ENCODE data around the gene BRINP3. TPM values are rescaled to one million over a fixed set of nuclear protein-coding genes. Genes with fewer than 3 reads are reported as not detected.
A peak's percentile ranks its signal among the peaks of the same experiment; 100 is the strongest.

The BRINP3 gene
- total and polyA plus RNA-seq, 4 donors, result 0.06 to 19.8 (median 0.64) TPM

- DNase-seq (peak; percentile 48 to 80 (median 73)), ATAC-seq (ENCODE audit: insufficient read depth, low FRiP score) (no peak)
- no peak overlapping the region for H3K27ac ChIP-seq (ENCODE audit: low read depth in 1 of 2, low read length in 1 of 2)
- no peak overlapping the region for H3K9ac ChIP-seq (ENCODE audit: insufficient read depth in 1 of 2, low read length in 2 of 2)
- H3K36me3 ChIP-seq (ENCODE audit: control insufficient read depth in 4 of 4, insufficient read depth in 4 of 4, low read length in 4 of 4), result no peaks in the 10 kb centered on the region
- peaks cover 0 to 3% (median 0%) of the 10 kb centered on the region in 4 donors for H3K9me3 ChIP-seq (ENCODE audit: control insufficient read depth in 4 of 4, insufficient read depth in 3 of 4, low read length in 3 of 4)
- TF ChIP-seq CTCF (IDR thresholded peaks at IDR 0.05; ENCODE audit: control extremely low read depth, extremely low read depth), result no peak
- H3K4me3 ChIP-seq, result no peak overlapping the region
- peaks cover 0 to 38% (median 12%) of the 10 kb centered on the region in 3 donors for H3K27me3 ChIP-seq (ENCODE audit: control insufficient read depth in 3 of 3, insufficient read depth in 3 of 3, low read length in 2 of 3)
- 0 to 3% methylated on average over 40 to 42 of the region's 42 CpGs for WGBS, 2 donors
- peaks cover 0 to 20% (median 4%) of the 10 kb centered on the region in 5 donors for H3K4me1 ChIP-seq (ENCODE audit: control insufficient read depth in 5 of 5, insufficient read depth in 5 of 5, low read length in 5 of 5)
Measured at GRCh38 chr1:190478149-190479049, 735 bp upstream of the BRINP3 start.

- ATAC-seq (ENCODE audit: insufficient read depth, low FRiP score), result no peak
- Histone ChIP-seq H3K4me1 (ENCODE audit: control insufficient read depth in 5 of 5, insufficient read depth in 5 of 5, low read length in 5 of 5) (peaks cover 0 to 20% (median 4%) of the 10 kb centered on the region in 5 donors), H3K9ac (ENCODE audit: insufficient read depth in 1 of 2, low read length in 2 of 2) (no peak overlapping the region), H3K4me3 (no peak overlapping the region), H3K27me3 (ENCODE audit: control insufficient read depth in 3 of 3, insufficient read depth in 3 of 3, low read length in 2 of 3) (peaks cover 0 to 38% (median 12%) of the 10 kb centered on the region in 3 donors), H3K9me3 (ENCODE audit: control insufficient read depth in 4 of 4, insufficient read depth in 3 of 4, low read length in 3 of 4) (peaks cover 0 to 3% (median 0%) of the 10 kb centered on the region in 4 donors), H3K27ac (ENCODE audit: low read depth in 1 of 2, low read length in 1 of 2) (no peak overlapping the region), H3K36me3 (ENCODE audit: control insufficient read depth in 4 of 4, insufficient read depth in 4 of 4, low read length in 4 of 4) (no peaks in the 10 kb centered on the region)
- WGBS, 2 donors, result 32 to 39% methylated on average over 5 of the region's 5 CpGs
- TF ChIP-seq CTCF (IDR thresholded peaks at IDR 0.05; ENCODE audit: control extremely low read depth, extremely low read depth), result no peak
- DNase-seq, result no peak
Measured at GRCh38 chr1:190476806-190477205, 858 bp downstream of the BRINP3 start.

- no peak for TF ChIP-seq CTCF (IDR thresholded peaks at IDR 0.05; ENCODE audit: control extremely low read depth, extremely low read depth)
- H3K4me1 ChIP-seq (ENCODE audit: control insufficient read depth in 5 of 5, insufficient read depth in 5 of 5, low read length in 5 of 5), result peaks cover 0 to 20% (median 4%) of the 10 kb centered on the region in 5 donors
- peaks cover 0 to 38% (median 12%) of the 10 kb centered on the region in 3 donors for H3K27me3 ChIP-seq (ENCODE audit: control insufficient read depth in 3 of 3, insufficient read depth in 3 of 3, low read length in 2 of 3)
- H3K9ac ChIP-seq (ENCODE audit: insufficient read depth in 1 of 2, low read length in 2 of 2), result peak overlapping the region in 1 of 2 donors; percentile 65
- 16 to 20% methylated on average over 5 of the region's 5 CpGs for WGBS, 2 donors
- H3K27ac ChIP-seq (ENCODE audit: low read depth in 1 of 2, low read length in 1 of 2), result no peak overlapping the region
- H3K9me3 ChIP-seq (ENCODE audit: control insufficient read depth in 4 of 4, insufficient read depth in 3 of 4, low read length in 3 of 4), result peaks cover 0 to 3% (median 0%) of the 10 kb centered on the region in 4 donors
- H3K36me3 ChIP-seq (ENCODE audit: control insufficient read depth in 4 of 4, insufficient read depth in 4 of 4, low read length in 4 of 4), result no peaks in the 10 kb centered on the region
- H3K4me3 ChIP-seq, result no peak overlapping the region
- ATAC-seq (ENCODE audit: insufficient read depth, low FRiP score) (no peak), DNase-seq (peak in 1 of 3 donors; percentile 15)
Measured at GRCh38 chr1:190476321-190476720, 1.3 kb downstream of the BRINP3 start.

Data from lung (tissue), 12 donors.